ENCODE measurements around the gene OGA. TPM values are rescaled to one million over a fixed set of nuclear protein-coding genes. Genes with fewer than 3 reads are reported as not detected.
A peak's percentile ranks its signal among the peaks of the same experiment; 100 is the strongest.

OGA gene
- total RNA-seq, 1 experiment from 2014 or later, result 96.1 TPM

GRCh38 chr10:101818872-101819633, 809 bp upstream of the OGA start:
- TSS peak; percentile 71 for BruUV-seq (replicated peaks)
- Mint-ChIP-seq H3K9me3 (ENCODE audit: unreplicated experiment) (no peaks in the 10 kb centered on the region), H3K27me3 (ENCODE audit: insufficient read depth, unreplicated experiment) (no peaks in the 10 kb centered on the region), H3K27ac (ENCODE audit: low read depth, unreplicated experiment) (peak overlapping the region; percentile 89), H3K36me3 (ENCODE audit: insufficient read depth, unreplicated experiment) (peaks cover 15% of the 10 kb centered on the region), H3K4me1 (ENCODE audit: insufficient read depth, unreplicated experiment) (peaks cover 11% of the 10 kb centered on the region), H3K4me3 (ENCODE audit: unreplicated experiment) (peak overlapping the region; percentile 84)
- no peak for DNase-seq (ENCODE audit: unreplicated experiment)
- no peak for TF ChIP-seq CTCF (IDR thresholded peaks at IDR 0.05; ENCODE audit: unreplicated experiment)
- intact Hi-C loops (cut with micrococcal nuclease), result loop anchor here (1.0 kb wide), 1 partner anchor 246 kb away; the partner anchor contains the start of gene HPS6
- CTCF ChIA-PET, result interaction anchor here (0.6 to 3.1 kb wide), 8 partner anchors 8 to 295 kb away, joined by 3 to 16 read pairs (median 4); no protein-coding TSS in a partner anchor
- POLR2A ChIA-PET, result interaction anchor here (0.5 to 4.7 kb wide), 42 partner anchors 9 to 895 kb away, joined by 3 to 56 read pairs (median 4); partner anchors contain the start of genes ARL3, ARMH3, CUEDC2 and DPCD

DNA sequence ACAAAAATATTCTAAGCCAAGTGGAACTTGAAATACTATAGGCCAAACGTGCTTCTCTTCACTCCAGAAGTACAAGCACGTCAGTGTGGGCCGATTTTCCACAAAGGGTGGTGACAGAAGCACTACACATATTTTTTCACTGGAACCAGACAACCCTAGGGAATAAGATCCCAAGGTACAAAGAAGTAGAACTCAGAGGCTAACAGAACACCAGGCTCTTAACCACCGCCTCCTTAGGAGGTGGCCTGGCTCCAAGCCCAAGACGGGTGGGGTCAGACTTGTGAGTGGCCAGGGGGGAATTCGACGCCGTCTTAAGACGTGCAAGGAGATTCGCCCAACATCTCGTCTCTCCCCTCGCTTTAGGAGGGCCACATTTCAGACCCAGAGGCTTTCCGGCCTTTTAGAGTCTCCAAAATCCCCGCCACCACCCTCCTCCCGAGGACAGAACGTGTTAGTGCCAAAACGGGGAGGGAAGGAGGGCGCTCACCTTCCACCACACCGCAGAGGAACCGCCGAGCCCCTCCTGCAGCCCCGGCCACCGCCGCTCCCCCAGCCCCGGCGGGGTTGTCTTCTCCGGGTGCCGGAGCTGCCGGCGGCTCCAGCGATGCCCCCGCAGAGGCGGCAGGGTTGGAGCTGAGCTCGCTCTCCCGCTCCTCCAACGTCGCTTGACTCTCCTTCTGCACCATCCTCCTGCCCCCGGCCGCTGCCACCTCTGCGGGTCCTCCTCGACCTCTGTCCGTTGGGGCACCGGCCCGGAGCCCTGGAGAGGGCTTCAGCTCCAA, 716 bp downstream of the OGA start:
- peak; percentile 97 for DNase-seq (ENCODE audit: unreplicated experiment)
- TSS peak; percentile 27 for BruUV-seq (replicated peaks)
- no peak for TF ChIP-seq CTCF (IDR thresholded peaks at IDR 0.05; ENCODE audit: unreplicated experiment)
- ChIA-PET CTCF (interaction anchor here (1.6 to 3.1 kb wide), 2 partner anchors 19 to 37 kb away, joined by 7 to 16 read pairs; no protein-coding TSS in a partner anchor), POLR2A (interaction anchor here (0.6 to 4.7 kb wide), 45 partner anchors 9 to 1579 kb away, joined by 3 to 56 read pairs (median 4); partner anchors contain the start of genes ARL3, ARMH3, ATP5MK and CUEDC2)
- peak overlapping the region; percentile 84 for H3K4me3 Mint-ChIP-seq (ENCODE audit: unreplicated experiment)
- peaks cover 20% of the 10 kb centered on the region for H3K4me1 Mint-ChIP-seq (ENCODE audit: insufficient read depth, unreplicated experiment)
- intact Hi-C loops (cut with micrococcal nuclease), result loop anchor here (1.0 kb wide), 1 partner anchor 248 kb away; the partner anchor contains the start of gene HPS6
- peaks cover 23% of the 10 kb centered on the region for H3K36me3 Mint-ChIP-seq (ENCODE audit: insufficient read depth, unreplicated experiment)
- H3K9me3 Mint-ChIP-seq (ENCODE audit: unreplicated experiment), result no peaks in the 10 kb centered on the region
- H3K27me3 Mint-ChIP-seq (ENCODE audit: insufficient read depth, unreplicated experiment), result no peaks in the 10 kb centered on the region
- peak overlapping the region; percentile 89 for H3K27ac Mint-ChIP-seq (ENCODE audit: low read depth, unreplicated experiment)

GRCh38 chr10:101816913-101817336, 1.3 kb downstream of the OGA start:
- peaks cover 29% of the 10 kb centered on the region for H3K36me3 Mint-ChIP-seq (ENCODE audit: insufficient read depth, unreplicated experiment)
- H3K9me3 Mint-ChIP-seq (ENCODE audit: unreplicated experiment), result no peaks in the 10 kb centered on the region
- H3K27me3 Mint-ChIP-seq (ENCODE audit: insufficient read depth, unreplicated experiment), result no peaks in the 10 kb centered on the region
- intact Hi-C loops (cut with micrococcal nuclease), result no loop called here
- TF ChIP-seq CTCF (IDR thresholded peaks at IDR 0.05; ENCODE audit: unreplicated experiment), result no peak
- peak overlapping the region; percentile 89 for H3K27ac Mint-ChIP-seq (ENCODE audit: low read depth, unreplicated experiment)
- BruUV-seq (replicated peaks), result no TSS peak
- peaks cover 20% of the 10 kb centered on the region for H3K4me1 Mint-ChIP-seq (ENCODE audit: insufficient read depth, unreplicated experiment)
- H3K4me3 Mint-ChIP-seq (ENCODE audit: unreplicated experiment), result peak overlapping the region; percentile 84
- ChIA-PET POLR2A (interaction anchor here (0.7 to 4.7 kb wide), 18 partner anchors 9 to 785 kb away, joined by 3 to 56 read pairs (median 4); partner anchors contain the start of genes DPCD, NPM3 and POLL), CTCF (interaction anchor here (0.7 kb wide), 1 partner anchor 217 kb away, joined by 3 read pairs; no protein-coding TSS in a partner anchor)
- no peak for DNase-seq (ENCODE audit: unreplicated experiment)

All from MCF 10A (cell line).